ENCODE results near the gene GATA2. TPM values are rescaled to one million over a fixed set of nuclear protein-coding genes. Genes with fewer than 3 reads are reported as not detected.

Gene GATA2
- total and polyA plus RNA-seq, 2 of the 13 experiments (the other 11 are each of a cell fraction or from before 2014, with no cell fraction given) = 3.5 to 6.2 TPM

DNA sequence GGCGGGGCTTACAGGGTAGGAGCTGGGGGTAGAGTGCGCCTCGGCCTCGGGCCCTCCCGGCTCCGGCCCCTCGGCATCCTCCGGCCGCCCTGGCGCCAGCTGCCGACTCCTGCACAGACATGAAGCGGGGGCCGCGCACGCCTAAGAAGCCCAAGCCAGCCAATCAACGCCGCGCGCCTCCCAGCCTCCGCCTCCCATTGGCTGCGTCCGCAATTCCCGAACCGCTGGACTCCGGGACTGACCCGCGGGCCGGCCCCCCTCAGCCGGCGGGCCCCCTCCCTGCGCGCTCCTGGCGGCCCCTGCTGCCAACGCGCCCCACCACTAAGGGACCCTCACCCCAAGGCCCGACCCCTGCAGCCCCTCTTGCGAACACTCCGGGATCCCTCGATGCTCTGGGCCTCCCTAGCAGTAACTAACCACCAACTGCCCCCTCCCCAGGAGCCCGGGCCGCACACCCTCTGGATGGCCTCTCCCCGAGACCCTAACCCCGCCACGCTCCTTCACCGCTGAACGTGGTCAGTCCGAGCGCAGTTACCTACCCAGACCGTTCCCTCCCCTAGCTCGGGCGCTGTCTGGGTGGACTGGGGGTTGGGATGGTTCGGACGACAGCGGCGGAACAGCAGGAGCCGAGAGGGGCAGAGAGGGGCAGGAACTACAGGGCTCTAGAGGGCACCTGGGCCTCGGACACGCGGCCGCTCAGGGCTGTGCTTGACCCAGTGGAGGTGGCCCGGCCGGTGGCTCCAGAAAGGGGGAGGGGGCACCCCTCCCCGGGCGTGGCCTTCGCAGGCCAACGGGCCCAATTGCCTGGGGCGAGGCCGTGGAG lies 5.0 kb downstream of the GATA2 start (continued):
- no peak; the same call in 1 of the 2 replicates for TF ChIP-seq ZNF34 (CRISPR knock-in tag; IDR thresholded peaks at IDR 0.05; ENCODE audit: borderline replicate concordance)
- TF ChIP-seq ZNF256 (CRISPR knock-in tag; conservative IDR thresholded peaks at IDR 0.05) = 0 out of 2 replicates have a peak, but pooled peaks have one; percentile 65
- no peak for TF ChIP-seq ZNF710 (CRISPR knock-in tag; IDR thresholded peaks at IDR 0.05; ENCODE audit: borderline replicate concordance)
- TF ChIP-seq HOXD1 (CRISPR knock-in tag; IDR thresholded peaks at IDR 0.05) = no peak; the same call in 1 of the 2 replicates
- no peak for TF ChIP-seq NFIC (IDR thresholded peaks at IDR 0.05; ENCODE audit: low read length)
- TF ChIP-seq ZMYM3 (CRISPR knock-in tag; IDR thresholded peaks at IDR 0.05) = no peak
- TF ChIP-seq, protein P1, sequence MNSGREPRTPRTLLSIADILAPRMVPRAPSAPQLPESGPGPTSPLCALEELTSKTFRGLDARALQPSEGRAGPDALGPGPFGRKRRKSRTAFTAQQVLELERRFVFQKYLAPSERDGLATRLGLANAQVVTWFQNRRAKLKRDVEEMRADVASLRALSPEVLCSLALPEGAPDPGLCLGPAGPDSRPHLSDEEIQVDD (CRISPR knock-in tag; IDR thresholded peaks at IDR 0.05; ENCODE audit: borderline replicate concordance) = no peak; the same call in 1 of the 2 replicates
- no peak for TF ChIP-seq ZNF737 (CRISPR knock-in tag; IDR thresholded peaks at IDR 0.05; ENCODE audit: borderline replicate concordance)
- TF ChIP-seq ZNF432 (CRISPR knock-in tag; IDR thresholded peaks at IDR 0.05; ENCODE audit: borderline replicate concordance) = no peak
- TF ChIP-seq THAP11 (CRISPR knock-in tag; IDR thresholded peaks at IDR 0.05) = no peak
- TF ChIP-seq ZNF274 (CRISPR knock-in tag; IDR thresholded peaks at IDR 0.05) = peak; percentile 17; the same call in 1 of the 2 replicates
- TF ChIP-seq CC2D1A (CRISPR knock-in tag; IDR thresholded peaks at IDR 0.05) = no peak
- TF ChIP-seq RCOR2 (CRISPR knock-in tag; IDR thresholded peaks at IDR 0.05) = 0 out of 2 replicates have a peak, but pooled peaks have one; percentile 7
- no peak for TF ChIP-seq NFE2L1 (CRISPR knock-in tag; IDR thresholded peaks at IDR 0.05; ENCODE audit: borderline replicate concordance)
- peak; percentile 50 for TF ChIP-seq MED8 (CRISPR knock-in tag; IDR thresholded peaks at IDR 0.05; ENCODE audit: insufficient replicate concordance)
- TF ChIP-seq ZFX (CRISPR knock-in tag; IDR thresholded peaks at IDR 0.05; ENCODE audit: low read depth) = peak; percentile 94
- no peak for TF ChIP-seq NFRKB (IDR thresholded peaks at IDR 0.05)
- no peak for TF ChIP-seq ZNF703 (CRISPR knock-in tag; IDR thresholded peaks at IDR 0.05; ENCODE audit: borderline replicate concordance)
- no peak for TF ChIP-seq KLF13 (CRISPR knock-in tag; IDR thresholded peaks at IDR 0.05)
- no peak for TF ChIP-seq ZNF550 (CRISPR knock-in tag; IDR thresholded peaks at IDR 0.05; ENCODE audit: borderline replicate concordance)
- TF ChIP-seq, protein P2, sequence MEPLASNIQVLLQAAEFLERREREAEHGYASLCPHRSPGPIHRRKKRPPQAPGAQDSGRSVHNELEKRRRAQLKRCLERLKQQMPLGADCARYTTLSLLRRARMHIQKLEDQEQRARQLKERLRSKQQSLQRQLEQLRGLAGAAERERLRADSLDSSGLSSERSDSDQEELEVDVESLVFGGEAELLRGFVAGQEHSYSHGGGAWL (CRISPR knock-in tag; IDR thresholded peaks at IDR 0.05) = peak; percentile 29; the same call in 1 of the 2 replicates
- TF ChIP-seq ZNF143 (CRISPR knock-in tag; IDR thresholded peaks at IDR 0.05) = no peak; the same call in 1 of the 2 replicates
- TF ChIP-seq SSRP1 (CRISPR knock-in tag; IDR thresholded peaks at IDR 0.05) = no peak
- peak; percentile 31 for TF ChIP-seq MXD1 (CRISPR knock-in tag; IDR thresholded peaks at IDR 0.05)
- TF ChIP-seq MIER3 (CRISPR knock-in tag; IDR thresholded peaks at IDR 0.05; ENCODE audit: borderline replicate concordance) = peak; percentile 25; the same call in 1 of the 2 replicates
- peak; percentile 94 for TF ChIP-seq PHF21A (CRISPR knock-in tag; IDR thresholded peaks at IDR 0.05)
- TF ChIP-seq ZNF83 (CRISPR knock-in tag; IDR thresholded peaks at IDR 0.05; ENCODE audit: borderline replicate concordance) = no peak
- TF ChIP-seq TMF1 (CRISPR knock-in tag; IDR thresholded peaks at IDR 0.05; ENCODE audit: low read depth) = no peak
